HG03066 (cell line): ENCODE measurements around the gene PIH1D1.

Experiments used
- ATAC-seq: cut with Tn5 transposase; IDR thresholded peaks from one replicate; pipeline ENCODE4 v1.9.1; 2021; ENCODE audit warnings: low read depth; ENCODE audit not compliant: unreplicated experiment

Gene PIH1D1

GRCh38 chr19:49421878-49422202, 29.8 kb downstream of the PIH1D1 start:
- ATAC-seq: no peak

- no peak for ATAC-seq
Measured at GRCh38 chr19:49421039-49421877, 30.4 kb downstream of the PIH1D1 start.

- ATAC-seq: no peak
Measured at GRCh38 chr19:49420227-49420626, 31.4 kb downstream of the PIH1D1 start.

GRCh38 chr19:49419173-49419572, 32.4 kb downstream of the PIH1D1 start:
- no peak for ATAC-seq

GRCh38 chr19:49418511-49418910, 33.1 kb downstream of the PIH1D1 start:
- ATAC-seq: no peak

GRCh38 chr19:49417088-49417487, 34.5 kb downstream of the PIH1D1 start:
- ATAC-seq: no peak

GRCh38 chr19:49415810-49416200, 35.8 kb downstream of the PIH1D1 start:
- ATAC-seq: no peak

- no peak for ATAC-seq
Measured at GRCh38 chr19:49415102-49415809, 36.4 kb downstream of the PIH1D1 start.

GRCh38 chr19:49414256-49414655, 37.4 kb downstream of the PIH1D1 start:
- ATAC-seq: no peak

- no peak for ATAC-seq
Measured at GRCh38 chr19:49413348-49413747, 38.3 kb downstream of the PIH1D1 start.

GRCh38 chr19:49411681-49412326, 39.8 kb downstream of the PIH1D1 start:
- ATAC-seq: no peak

GRCh38 chr19:49409441-49410029, 42.1 kb downstream of the PIH1D1 start:
- ATAC-seq: no peak

GRCh38 chr19:49408816-49409440, 42.7 kb downstream of the PIH1D1 start:
- ATAC-seq: no peak

GRCh38 chr19:49407482-49408015, 44.1 kb downstream of the PIH1D1 start:
- ATAC-seq: no peak

GRCh38 chr19:49407079-49407478, 44.5 kb downstream of the PIH1D1 start:
- no peak for ATAC-seq

GRCh38 chr19:49403404-49404187, 48.0 kb downstream of the PIH1D1 start:
- ATAC-seq: no peak

GRCh38 chr19:49400029-49400428, 51.6 kb downstream of the PIH1D1 start:
- no peak for ATAC-seq

GRCh38 chr19:49398931-49399330, 52.7 kb downstream of the PIH1D1 start:
- no peak for ATAC-seq

- no peak for ATAC-seq
Measured at GRCh38 chr19:49398001-49398615, 53.5 kb downstream of the PIH1D1 start.
